Measurements from ENCODE around the gene CCR3.

Gene CCR3

DNA sequence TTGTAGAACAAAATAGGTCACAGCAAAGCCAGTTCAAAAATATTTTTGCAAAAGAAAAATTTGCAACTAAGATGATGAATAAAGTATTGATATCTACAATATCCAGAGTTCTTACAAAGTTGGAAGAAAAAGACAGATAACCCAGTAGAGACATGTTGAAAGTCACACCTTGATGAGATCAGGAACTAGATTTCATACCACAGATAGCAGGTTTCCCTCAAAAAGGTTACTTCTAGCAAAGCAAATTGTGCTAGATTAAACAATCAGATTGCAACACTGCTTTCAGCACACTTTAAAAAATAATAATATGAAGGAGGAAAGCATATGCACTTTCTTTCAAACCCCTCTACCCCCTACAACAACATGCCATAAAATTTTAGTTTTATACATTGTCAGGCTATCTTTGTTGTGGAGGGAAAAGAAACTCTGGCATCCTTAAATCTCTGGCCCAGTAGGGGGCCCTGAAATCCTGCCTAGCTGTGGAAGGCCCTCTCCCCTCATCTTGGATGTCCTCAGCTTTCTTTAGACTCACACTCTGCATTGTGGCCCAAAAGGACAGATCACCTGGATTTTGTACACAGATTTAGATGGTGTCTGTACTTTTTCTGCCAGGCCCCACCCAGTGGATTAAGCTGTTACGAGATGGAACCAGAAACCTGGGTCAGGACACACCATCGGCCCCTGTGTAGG lies 50.9 kb downstream of the CCR3 start:
- H2BK15ac ChIP-seq (ENCODE audit: low read length): no peak overlapping the region
- no CpG with 5 or more reads among the region's 2 CpGs for WGBS, 2 donors (ENCODE audit: extremely low coverage in 2 of 2, insufficient read length in 2 of 2, insufficient replicate concordance in 1 of 2)
- no peaks in the 10 kb centered on the region for H3K27me3 ChIP-seq (ENCODE audit: control insufficient read depth in 3 of 3, insufficient read depth in 3 of 3, low read depth in 1 of 3, low read length in 3 of 3)
- H3K4me2 ChIP-seq (ENCODE audit: insufficient read depth, low read length, poor library complexity, severe bottlenecking): no peak overlapping the region
- no peak overlapping the region for H4K91ac ChIP-seq (ENCODE audit: low read depth, low read length, poor library complexity)
- no peak overlapping the region for H2BK120ac ChIP-seq (ENCODE audit: low read depth, low read length)
- no peak overlapping the region for H3K9ac ChIP-seq (ENCODE audit: low read depth, low read length, poor library complexity)
- H2BK5ac ChIP-seq (ENCODE audit: low read length): no peak overlapping the region
- H3K23ac ChIP-seq (ENCODE audit: low read depth, low read length, poor library complexity): no peak overlapping the region
- no peak overlapping the region for H3K14ac ChIP-seq (ENCODE audit: low read length)
- no peak overlapping the region for H3K4me3 ChIP-seq (ENCODE audit: low read length in 2 of 2)
- no peaks in the 10 kb centered on the region for H3K36me3 ChIP-seq (replicated peaks in 1 of 2; ENCODE audit: control insufficient read depth in 2 of 2, insufficient read depth in 2 of 2, low read length in 2 of 2)
- H3K27ac ChIP-seq (replicated peaks; ENCODE audit: low read length): no peak overlapping the region
- H4K8ac ChIP-seq (ENCODE audit: low read depth, low read length): no peak overlapping the region
- H3K4ac ChIP-seq (ENCODE audit: low read length): no peak overlapping the region
- no peak overlapping the region for H2AK5ac ChIP-seq (ENCODE audit: low read depth, low read length)
- no peak overlapping the region for H3K18ac ChIP-seq (ENCODE audit: low read length)
- H3K79me1 ChIP-seq (ENCODE audit: low read depth, low read length): no peaks in the 10 kb centered on the region
- H2AFZ ChIP-seq (ENCODE audit: low read length): no peak overlapping the region
- H3K9me3 ChIP-seq (replicated peaks in 1 of 2; ENCODE audit: control insufficient read depth in 2 of 2, insufficient read depth in 1 of 2, low read depth in 1 of 2, low read length in 2 of 2): no peaks in the 10 kb centered on the region
- no peak for DNase-seq (ENCODE audit: low spot score)
- H2BK12ac ChIP-seq (ENCODE audit: low read length): no peak overlapping the region
- H3K4me1 ChIP-seq (ENCODE audit: control insufficient read depth in 2 of 2, insufficient read depth in 1 of 2, low read depth in 1 of 2, low read length in 2 of 2): no peaks in the 10 kb centered on the region

DNA sequence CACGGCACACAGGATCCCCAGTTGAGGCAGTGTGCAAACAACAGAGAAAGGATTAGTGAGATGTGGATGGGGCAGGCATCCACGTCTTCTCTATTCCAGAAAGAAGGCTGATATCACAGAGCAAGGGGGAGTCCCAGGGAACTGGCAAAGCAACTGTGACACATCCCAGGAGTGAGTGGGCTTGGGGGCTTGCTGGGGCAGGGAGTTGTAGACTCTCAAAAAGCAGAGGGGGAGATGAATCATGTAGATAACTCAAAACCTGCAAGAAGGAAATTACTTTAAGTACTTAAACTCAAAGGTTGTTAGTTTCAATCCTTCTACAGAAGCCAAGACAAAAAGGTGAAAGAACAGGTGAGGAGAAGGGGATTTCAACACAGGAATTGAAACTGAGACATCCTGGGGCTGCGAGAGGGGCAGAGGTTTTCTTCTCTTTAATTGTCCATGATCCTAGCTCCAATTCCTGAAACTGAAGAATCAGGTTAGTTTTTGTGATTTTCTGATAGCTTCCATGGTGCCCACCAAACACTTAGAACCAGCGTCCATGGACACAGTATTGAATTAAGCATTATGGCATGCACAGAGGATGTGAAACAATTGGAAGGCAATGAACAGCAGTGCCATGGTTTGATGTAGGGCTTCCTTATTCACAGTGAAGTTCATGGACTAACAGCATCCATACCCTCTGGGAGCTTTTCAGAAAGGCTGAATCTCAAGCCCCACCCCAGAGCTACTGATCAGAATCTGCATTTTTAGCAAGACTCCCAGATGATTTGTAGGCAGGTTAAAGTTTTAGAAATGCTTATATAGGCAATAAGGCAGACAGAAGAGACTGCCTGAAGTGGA lies 52.0 kb downstream of the CCR3 start:
- Histone ChIP-seq H4K8ac (ENCODE audit: low read depth, low read length) (no peak overlapping the region), H3K27ac (replicated peaks; ENCODE audit: low read length) (no peak overlapping the region), H3K79me1 (ENCODE audit: low read depth, low read length) (no peaks in the 10 kb centered on the region), H3K9me3 (replicated peaks in 1 of 2; ENCODE audit: control insufficient read depth in 2 of 2, insufficient read depth in 1 of 2, low read depth in 1 of 2, low read length in 2 of 2) (no peaks in the 10 kb centered on the region), H3K27me3 (ENCODE audit: control insufficient read depth in 3 of 3, insufficient read depth in 3 of 3, low read depth in 1 of 3, low read length in 3 of 3) (no peaks in the 10 kb centered on the region), H2AFZ (ENCODE audit: low read length) (no peak overlapping the region), H2BK120ac (ENCODE audit: low read depth, low read length) (no peak overlapping the region), H2AK5ac (ENCODE audit: low read depth, low read length) (no peak overlapping the region), H4K91ac (ENCODE audit: low read depth, low read length, poor library complexity) (no peak overlapping the region), H2BK12ac (ENCODE audit: low read length) (no peak overlapping the region), H3K23ac (ENCODE audit: low read depth, low read length, poor library complexity) (no peak overlapping the region), H2BK15ac (ENCODE audit: low read length) (no peak overlapping the region), H3K36me3 (replicated peaks in 1 of 2; ENCODE audit: control insufficient read depth in 2 of 2, insufficient read depth in 2 of 2, low read length in 2 of 2) (no peaks in the 10 kb centered on the region), H3K9ac (ENCODE audit: low read depth, low read length, poor library complexity) (no peak overlapping the region), H3K4me3 (ENCODE audit: low read length in 2 of 2) (no peak overlapping the region), H3K18ac (ENCODE audit: low read length) (no peak overlapping the region), H3K4ac (ENCODE audit: low read length) (no peak overlapping the region), H3K4me1 (ENCODE audit: control insufficient read depth in 2 of 2, insufficient read depth in 1 of 2, low read depth in 1 of 2, low read length in 2 of 2) (no peaks in the 10 kb centered on the region), H3K4me2 (ENCODE audit: insufficient read depth, low read length, poor library complexity, severe bottlenecking) (no peak overlapping the region), H3K14ac (ENCODE audit: low read length) (no peak overlapping the region), H2BK5ac (ENCODE audit: low read length) (no peak overlapping the region)
- WGBS, 2 donors (ENCODE audit: extremely low coverage in 2 of 2, insufficient read length in 2 of 2, insufficient replicate concordance in 1 of 2): no CpG with 5 or more reads among the region's 4 CpGs
- no peak for DNase-seq (ENCODE audit: low spot score)

- Histone ChIP-seq H3K14ac (ENCODE audit: low read length) (no peak overlapping the region), H4K91ac (ENCODE audit: low read depth, low read length, poor library complexity) (no peak overlapping the region), H3K9me3 (replicated peaks in 1 of 2; ENCODE audit: control insufficient read depth in 2 of 2, insufficient read depth in 1 of 2, low read depth in 1 of 2, low read length in 2 of 2) (no peaks in the 10 kb centered on the region), H3K4me1 (ENCODE audit: control insufficient read depth in 2 of 2, insufficient read depth in 1 of 2, low read depth in 1 of 2, low read length in 2 of 2) (no peaks in the 10 kb centered on the region), H2BK5ac (ENCODE audit: low read length) (no peak overlapping the region), H3K36me3 (replicated peaks in 1 of 2; ENCODE audit: control insufficient read depth in 2 of 2, insufficient read depth in 2 of 2, low read length in 2 of 2) (no peaks in the 10 kb centered on the region), H3K79me1 (ENCODE audit: low read depth, low read length) (no peaks in the 10 kb centered on the region), H3K18ac (ENCODE audit: low read length) (no peak overlapping the region), H3K4me3 (ENCODE audit: low read length in 2 of 2) (no peak overlapping the region), H3K4ac (ENCODE audit: low read length) (no peak overlapping the region), H2AFZ (ENCODE audit: low read length) (no peak overlapping the region), H2AK5ac (ENCODE audit: low read depth, low read length) (no peak overlapping the region), H4K8ac (ENCODE audit: low read depth, low read length) (no peak overlapping the region), H2BK120ac (ENCODE audit: low read depth, low read length) (no peak overlapping the region), H3K4me2 (ENCODE audit: insufficient read depth, low read length, poor library complexity, severe bottlenecking) (no peak overlapping the region), H3K27me3 (ENCODE audit: control insufficient read depth in 3 of 3, insufficient read depth in 3 of 3, low read depth in 1 of 3, low read length in 3 of 3) (peaks cover 0 to 9% (median 0%) of the 10 kb centered on the region in 3 experiments), H3K23ac (ENCODE audit: low read depth, low read length, poor library complexity) (no peak overlapping the region), H2BK15ac (ENCODE audit: low read length) (no peak overlapping the region), H3K27ac (replicated peaks; ENCODE audit: low read length) (no peak overlapping the region), H3K9ac (ENCODE audit: low read depth, low read length, poor library complexity) (no peak overlapping the region), H2BK12ac (ENCODE audit: low read length) (no peak overlapping the region)
- no CpG with 5 or more reads among the region's 1 CpG for WGBS, 2 donors (ENCODE audit: extremely low coverage in 2 of 2, insufficient read length in 2 of 2, insufficient replicate concordance in 1 of 2)
- no peak for DNase-seq (ENCODE audit: low spot score)
These were observed 54.6 kb downstream of the CCR3 start for GRCh38 chr3:46296826-46297225.

DNA sequence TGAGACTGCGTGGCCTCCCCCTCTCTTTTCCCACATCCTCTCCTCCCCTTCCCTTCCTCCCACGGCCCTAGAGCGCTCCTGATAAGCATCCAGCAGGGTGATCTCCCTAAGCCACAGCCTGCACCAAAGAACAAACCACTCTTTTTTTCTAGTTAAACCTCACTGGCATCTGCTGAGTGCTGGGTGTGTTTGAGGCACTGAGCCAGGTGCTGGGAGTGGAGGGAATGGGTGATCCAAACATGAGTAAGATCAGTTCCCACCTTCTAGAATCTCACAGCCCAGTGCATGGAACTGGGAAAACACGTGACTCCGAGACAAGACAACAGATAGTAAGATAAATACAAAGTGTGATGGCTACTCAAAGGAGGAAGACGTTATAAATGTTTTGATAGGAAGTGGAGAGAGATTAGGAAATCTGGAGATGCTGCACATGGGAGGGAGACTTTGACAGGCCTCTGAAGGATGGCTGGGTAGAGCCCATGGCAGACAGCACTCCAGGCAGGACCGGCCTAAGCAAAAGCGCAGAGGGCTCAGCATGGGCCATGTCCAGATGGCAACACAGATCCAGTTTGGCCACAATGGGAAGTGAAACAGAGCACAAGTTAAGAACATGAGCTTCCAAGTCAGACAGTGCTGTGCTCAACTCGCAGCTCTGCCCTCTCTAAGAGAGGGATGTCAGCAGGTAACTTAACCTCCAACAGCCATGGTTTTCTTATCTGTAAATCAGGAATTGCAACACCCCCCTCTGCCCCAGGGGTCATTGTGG lies 55.6 kb downstream of the CCR3 start:
- Histone ChIP-seq H3K4me3 (ENCODE audit: low read length in 2 of 2) (no peak overlapping the region), H4K8ac (ENCODE audit: low read depth, low read length) (no peak overlapping the region), H3K79me1 (ENCODE audit: low read depth, low read length) (no peaks in the 10 kb centered on the region), H3K14ac (ENCODE audit: low read length) (no peak overlapping the region), H2AK5ac (ENCODE audit: low read depth, low read length) (no peak overlapping the region), H3K36me3 (replicated peaks in 1 of 2; ENCODE audit: control insufficient read depth in 2 of 2, insufficient read depth in 2 of 2, low read length in 2 of 2) (no peaks in the 10 kb centered on the region), H3K23ac (ENCODE audit: low read depth, low read length, poor library complexity) (no peak overlapping the region), H2BK15ac (ENCODE audit: low read length) (no peak overlapping the region), H3K27ac (replicated peaks; ENCODE audit: low read length) (no peak overlapping the region), H3K9me3 (replicated peaks in 1 of 2; ENCODE audit: control insufficient read depth in 2 of 2, insufficient read depth in 1 of 2, low read depth in 1 of 2, low read length in 2 of 2) (no peaks in the 10 kb centered on the region), H3K9ac (ENCODE audit: low read depth, low read length, poor library complexity) (no peak overlapping the region), H2BK12ac (ENCODE audit: low read length) (no peak overlapping the region), H3K18ac (ENCODE audit: low read length) (no peak overlapping the region), H4K91ac (ENCODE audit: low read depth, low read length, poor library complexity) (no peak overlapping the region), H2BK5ac (ENCODE audit: low read length) (no peak overlapping the region), H2BK120ac (ENCODE audit: low read depth, low read length) (no peak overlapping the region), H3K27me3 (ENCODE audit: control insufficient read depth in 3 of 3, insufficient read depth in 3 of 3, low read depth in 1 of 3, low read length in 3 of 3) (peaks cover 0 to 9% (median 0%) of the 10 kb centered on the region in 3 experiments), H3K4ac (ENCODE audit: low read length) (no peak overlapping the region), H3K4me2 (ENCODE audit: insufficient read depth, low read length, poor library complexity, severe bottlenecking) (no peak overlapping the region), H3K4me1 (ENCODE audit: control insufficient read depth in 2 of 2, insufficient read depth in 1 of 2, low read depth in 1 of 2, low read length in 2 of 2) (no peaks in the 10 kb centered on the region), H2AFZ (ENCODE audit: low read length) (no peak overlapping the region)
- WGBS, 2 donors (ENCODE audit: extremely low coverage in 2 of 2, insufficient read length in 2 of 2, insufficient replicate concordance in 1 of 2): 100% methylated on average over 1 of the region's 9 CpGs; no CpG with 5 or more reads in 1 of the 2 donors
- no peak for DNase-seq (ENCODE audit: low spot score)

Measured in neuronal stem cell (in vitro differentiated cells).